Neutrophil (primary cell): ENCODE results near the gene FHOD3.
"Not testable (repeated sequence)": the region's sequence is repeated elsewhere in the genome, so short reads cannot be mapped to it uniquely, and the experiment has no call there.

Source experiments
- H3K27ac ChIP-seq: fragments of 200-600 bp; sonication (generic); 2 replicates; pipeline ENCODE4 v1.5.1; 2016; ENCODE audit warnings: mild to moderate bottlenecking, moderate library complexity
- H3K27me3 ChIP-seq: fragments of 200-600 bp; sonication (generic); 2 replicates; pipeline ENCODE4 v1.6.0; 2016; ENCODE audit warnings: mild to moderate bottlenecking
- H3K36me3 ChIP-seq: fragments of 200-600 bp; sonication (generic); 2 replicates; pipeline ENCODE4 v1.5.1; 2017
- H3K4me1 ChIP-seq, 2 experiments: fragments of 200-600 bp in 1 of 2; sonication (generic) in 1 of 2; 1 replicate in 1 of 2; 2 replicates in 1 of 2; pipeline versions ENCODE4 v1.5.1 to v1.6.1; 2013 to 2016; ENCODE audit warnings: low read depth in 1 of 2, low read length in 1 of 2, mild to moderate bottlenecking in 1 of 2, moderate library complexity in 1 of 2; ENCODE audit not compliant: control insufficient read depth in 1 of 2, insufficient read depth in 1 of 2
- H3K4me3 ChIP-seq, 2 experiments: fragments of 200-600 bp in 1 of 2; sonication (generic) in 1 of 2; 1 replicate in 1 of 2; 2 replicates in 1 of 2; pipeline ENCODE4 v1.5.1; 2013 to 2016; ENCODE audit warnings: low read depth in 1 of 2, low read length in 1 of 2, mild to moderate bottlenecking in 1 of 2, moderate library complexity in 1 of 2
- H3K9me3 ChIP-seq: fragments of 200-600 bp; sonication (generic); 2 replicates; pipeline ENCODE4 v1.5.1; 2016
- TF ChIP-seq, protein P1 (sequence below): fragments of 200-600 bp; sonication (generic); IDR thresholded peaks from 2 replicates; pipeline ENCODE4 v1.5.1; 2016; ENCODE audit warnings: antibody characterized with exemption

Gene FHOD3

GRCh38 chr18:36354989-36355388 is 57.5 kb downstream of the FHOD3 start:
- Histone ChIP-seq H3K4me3 (no peak overlapping the region), H3K9me3 (no peaks in the 10 kb centered on the region), H3K36me3 (no peaks in the 10 kb centered on the region), H3K27me3 (peaks cover 5% of the 10 kb centered on the region), H3K27ac (no peak overlapping the region), H3K4me1 (no peaks in the 10 kb centered on the region)
- TF ChIP-seq, protein P1, sequence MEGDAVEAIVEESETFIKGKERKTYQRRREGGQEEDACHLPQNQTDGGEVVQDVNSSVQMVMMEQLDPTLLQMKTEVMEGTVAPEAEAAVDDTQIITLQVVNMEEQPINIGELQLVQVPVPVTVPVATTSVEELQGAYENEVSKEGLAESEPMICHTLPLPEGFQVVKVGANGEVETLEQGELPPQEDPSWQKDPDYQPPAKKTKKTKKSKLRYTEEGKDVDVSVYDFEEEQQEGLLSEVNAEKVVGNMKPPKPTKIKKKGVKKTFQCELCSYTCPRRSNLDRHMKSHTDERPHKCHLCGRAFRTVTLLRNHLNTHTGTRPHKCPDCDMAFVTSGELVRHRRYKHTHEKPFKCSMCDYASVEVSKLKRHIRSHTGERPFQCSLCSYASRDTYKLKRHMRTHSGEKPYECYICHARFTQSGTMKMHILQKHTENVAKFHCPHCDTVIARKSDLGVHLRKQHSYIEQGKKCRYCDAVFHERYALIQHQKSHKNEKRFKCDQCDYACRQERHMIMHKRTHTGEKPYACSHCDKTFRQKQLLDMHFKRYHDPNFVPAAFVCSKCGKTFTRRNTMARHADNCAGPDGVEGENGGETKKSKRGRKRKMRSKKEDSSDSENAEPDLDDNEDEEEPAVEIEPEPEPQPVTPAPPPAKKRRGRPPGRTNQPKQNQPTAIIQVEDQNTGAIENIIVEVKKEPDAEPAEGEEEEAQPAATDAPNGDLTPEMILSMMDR = no peak

GRCh38 chr18:36355511-36355910 is 58.0 kb downstream of the FHOD3 start:
- TF ChIP-seq, protein P1 = no peak
- Histone ChIP-seq H3K4me3 (no peak overlapping the region), H3K9me3 (no peaks in the 10 kb centered on the region), H3K4me1 (no peaks in the 10 kb centered on the region), H3K27me3 (no peaks in the 10 kb centered on the region), H3K27ac (no peak overlapping the region), H3K36me3 (no peaks in the 10 kb centered on the region)

DNA sequence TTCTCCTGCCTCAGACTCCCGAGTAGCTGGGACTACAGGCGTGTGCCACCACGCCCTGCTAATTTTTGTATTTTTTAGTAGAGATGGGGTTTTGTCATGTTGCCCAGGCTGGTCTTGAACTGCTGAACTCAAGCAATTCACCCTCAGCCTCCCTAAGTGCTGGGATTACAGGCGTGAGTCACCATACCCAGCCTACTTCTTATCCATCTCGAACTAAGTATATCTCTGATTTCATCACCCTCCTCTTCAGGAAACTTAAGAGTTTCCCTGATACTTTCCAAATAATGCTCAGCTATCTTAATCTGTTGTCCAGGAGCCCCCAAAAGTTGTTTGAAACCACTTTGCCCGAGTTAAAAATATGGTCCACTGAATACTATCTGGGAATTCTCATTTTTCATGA is 59.2 kb downstream of the FHOD3 start:
- not testable (repeated sequence) for H3K4me1 ChIP-seq, H3K4me3 ChIP-seq, H3K27me3 ChIP-seq, H3K36me3 ChIP-seq, H3K9me3 ChIP-seq, H3K27ac ChIP-seq

- TF ChIP-seq, protein P1 = no peak
- H3K36me3 ChIP-seq = no peaks in the 10 kb centered on the region
- H3K4me1 ChIP-seq = no peaks in the 10 kb centered on the region
- no peak overlapping the region for H3K4me3 ChIP-seq
- H3K27ac ChIP-seq = no peak overlapping the region
- H3K27me3 ChIP-seq = no peaks in the 10 kb centered on the region
- H3K9me3 ChIP-seq = no peaks in the 10 kb centered on the region
Observed at GRCh38 chr18:36358141-36358540, 60.6 kb downstream of the FHOD3 start.

GRCh38 chr18:36360256-36360909 is 62.9 kb downstream of the FHOD3 start:
- Histone ChIP-seq H3K4me3 (no peak overlapping the region), H3K27ac (no peak overlapping the region), H3K4me1 (no peaks in the 10 kb centered on the region), H3K36me3 (no peaks in the 10 kb centered on the region), H3K9me3 (no peaks in the 10 kb centered on the region), H3K27me3 (peaks cover 4% of the 10 kb centered on the region)
- TF ChIP-seq, protein P1 = no peak

GRCh38 chr18:36364911-36365624 is 67.6 kb downstream of the FHOD3 start:
- Histone ChIP-seq H3K9me3 (no peaks in the 10 kb centered on the region), H3K36me3 (no peaks in the 10 kb centered on the region), H3K4me1 (no peaks in the 10 kb centered on the region), H3K27ac (no peak overlapping the region), H3K27me3 (peaks cover 39% of the 10 kb centered on the region), H3K4me3 (no peak overlapping the region)
- TF ChIP-seq, protein P1 = no peak
